NCI-H187 treated with DMSO at 0.1 percent for 48 hours (cell line): Measurements from ENCODE around the gene PRPSAP1.
A peak's percentile ranks its signal among the peaks of the same experiment; 100 is the strongest.

Experiments
- DNase-seq: peaks from one replicate; lab custom pipeline; 2025; lab: John Stamatoyannopoulos, UW

The PRPSAP1 gene

GRCh38 chr17:76353599-76354316 is at the start of gene PRPSAP1:
TSS of gene PRPSAP1 (minus strand) at chr17:76353916. CDS start at chr17:76353703, 213 bp downstream.
- peak; percentile 53 for DNase-seq

- DNase-seq = no peak
Observed at GRCh38 chr17:76402711-76403110, 49.0 kb upstream of the PRPSAP1 start.

GRCh38 chr17:76399175-76400172 is 45.8 kb upstream of the PRPSAP1 start:
- DNase-seq = no peak

GRCh38 chr17:76398523-76399174 is 44.9 kb upstream of the PRPSAP1 start:
- DNase-seq = no peak

GRCh38 chr17:76397687-76398522 is 44.2 kb upstream of the PRPSAP1 start:
- no peak for DNase-seq

GRCh38 chr17:76397184-76397583 is 43.5 kb upstream of the PRPSAP1 start:
- DNase-seq = no peak

GRCh38 chr17:76395980-76396379 is 42.3 kb upstream of the PRPSAP1 start:
- no peak for DNase-seq

GRCh38 chr17:76394166-76394565 is 40.5 kb upstream of the PRPSAP1 start:
- DNase-seq = no peak

- DNase-seq = no peak
Observed at GRCh38 chr17:76391200-76391715, 37.5 kb upstream of the PRPSAP1 start.

- DNase-seq = no peak
Observed at GRCh38 chr17:76390003-76390421, 36.3 kb upstream of the PRPSAP1 start.

- no peak for DNase-seq
Observed at GRCh38 chr17:76388966-76389888, 35.5 kb upstream of the PRPSAP1 start.

- DNase-seq = no peak
Observed at GRCh38 chr17:76386966-76387765, 33.5 kb upstream of the PRPSAP1 start.

- DNase-seq = no peak
Observed at GRCh38 chr17:76385892-76386786, 32.4 kb upstream of the PRPSAP1 start.

GRCh38 chr17:76384987-76385891 is 31.5 kb upstream of the PRPSAP1 start:
- DNase-seq = no peak

- no peak for DNase-seq
Observed at GRCh38 chr17:76384222-76384986, 30.7 kb upstream of the PRPSAP1 start, which contains the start of gene SPHK1. TSS of gene SPHK1 (plus strand) at chr17:76384609. CDS start at chr17:76385645, 1,036 bp downstream.

GRCh38 chr17:76383546-76384221 is 30.0 kb upstream of the PRPSAP1 start:
- DNase-seq = no peak
